ENCODE measurements around the gene PTPRO. TPM values are rescaled to one million over a fixed set of nuclear protein-coding genes. Genes with fewer than 3 reads are reported as not detected.

PTPRO gene
- polyA plus RNA-seq, 2 donors = 0.13 to 0.14 TPM

GRCh38 chr12:15468911-15469310, 146.6 kb downstream of the PTPRO start:
- H3K36me3 ChIP-seq (ENCODE audit: control insufficient read depth in 2 of 2, insufficient read depth in 2 of 2, low read length in 1 of 2) = no peaks in the 10 kb centered on the region
- WGBS, 2 donors = 60 to 62% methylated on average over 2 of the region's 2 CpGs
- H3K4me3 ChIP-seq (ENCODE audit: low read depth in 1 of 2, low read length in 2 of 2) = no peak overlapping the region
- H3K27me3 ChIP-seq (ENCODE audit: control insufficient read depth in 1 of 2, insufficient read depth in 2 of 2, low read length in 2 of 2) = no peaks in the 10 kb centered on the region
- no peak overlapping the region for H3K27ac ChIP-seq (ENCODE audit: low read depth in 2 of 2, low read length in 1 of 2)
- no peaks in the 10 kb centered on the region for H3K4me1 ChIP-seq (ENCODE audit: control insufficient read depth in 2 of 2, insufficient read depth in 2 of 2, low read length in 1 of 2)
- H3K9me3 ChIP-seq (ENCODE audit: control insufficient read depth in 2 of 2, insufficient read depth in 1 of 2, low read depth in 1 of 2, low read length in 1 of 2) = no peaks in the 10 kb centered on the region

GRCh38 chr12:15469356-15469755, 147.0 kb downstream of the PTPRO start:
- no peaks in the 10 kb centered on the region for H3K36me3 ChIP-seq (ENCODE audit: control insufficient read depth in 2 of 2, insufficient read depth in 2 of 2, low read length in 1 of 2)
- H3K27me3 ChIP-seq (ENCODE audit: control insufficient read depth in 1 of 2, insufficient read depth in 2 of 2, low read length in 2 of 2) = no peaks in the 10 kb centered on the region
- H3K9me3 ChIP-seq (ENCODE audit: control insufficient read depth in 2 of 2, insufficient read depth in 1 of 2, low read depth in 1 of 2, low read length in 1 of 2) = peaks cover 0 to 3% of the 10 kb centered on the region in 2 donors
- H3K4me3 ChIP-seq (ENCODE audit: low read depth in 1 of 2, low read length in 2 of 2) = no peak overlapping the region
- no peak overlapping the region for H3K27ac ChIP-seq (ENCODE audit: low read depth in 2 of 2, low read length in 1 of 2)
- no peaks in the 10 kb centered on the region for H3K4me1 ChIP-seq (ENCODE audit: control insufficient read depth in 2 of 2, insufficient read depth in 2 of 2, low read length in 1 of 2)
- 47 to 54% methylated on average over 4 of the region's 4 CpGs for WGBS, 2 donors

GRCh38 chr12:15472036-15472435, 149.7 kb downstream of the PTPRO start:
- 38 to 41% methylated on average over 2 of the region's 2 CpGs for WGBS, 2 donors
- no peaks in the 10 kb centered on the region for H3K36me3 ChIP-seq (ENCODE audit: control insufficient read depth in 2 of 2, insufficient read depth in 2 of 2, low read length in 1 of 2)
- peaks cover 0 to 3% of the 10 kb centered on the region in 2 donors for H3K9me3 ChIP-seq (ENCODE audit: control insufficient read depth in 2 of 2, insufficient read depth in 1 of 2, low read depth in 1 of 2, low read length in 1 of 2)
- no peaks in the 10 kb centered on the region for H3K27me3 ChIP-seq (ENCODE audit: control insufficient read depth in 1 of 2, insufficient read depth in 2 of 2, low read length in 2 of 2)
- H3K27ac ChIP-seq (ENCODE audit: low read depth in 2 of 2, low read length in 1 of 2) = no peak overlapping the region
- no peaks in the 10 kb centered on the region for H3K4me1 ChIP-seq (ENCODE audit: control insufficient read depth in 2 of 2, insufficient read depth in 2 of 2, low read length in 1 of 2)
- no peak overlapping the region for H3K4me3 ChIP-seq (ENCODE audit: low read depth in 1 of 2, low read length in 2 of 2)

GRCh38 chr12:15474766-15475165, 152.5 kb downstream of the PTPRO start:
- WGBS, 2 donors = 83 to 87% methylated on average over 6 of the region's 6 CpGs

GRCh38 chr12:15477761-15478160, 155.5 kb downstream of the PTPRO start:
- Histone ChIP-seq H3K27ac (ENCODE audit: low read depth in 2 of 2, low read length in 1 of 2) (no peak overlapping the region), H3K9me3 (ENCODE audit: control insufficient read depth in 2 of 2, insufficient read depth in 1 of 2, low read depth in 1 of 2, low read length in 1 of 2) (peaks cover 0 to 3% of the 10 kb centered on the region in 2 donors), H3K27me3 (ENCODE audit: control insufficient read depth in 1 of 2, insufficient read depth in 2 of 2, low read length in 2 of 2) (no peaks in the 10 kb centered on the region), H3K4me1 (ENCODE audit: control insufficient read depth in 2 of 2, insufficient read depth in 2 of 2, low read length in 1 of 2) (no peaks in the 10 kb centered on the region), H3K36me3 (ENCODE audit: control insufficient read depth in 2 of 2, insufficient read depth in 2 of 2, low read length in 1 of 2) (no peaks in the 10 kb centered on the region), H3K4me3 (ENCODE audit: low read depth in 1 of 2, low read length in 2 of 2) (no peak overlapping the region)
- WGBS, 2 donors = 88 to 90% methylated on average over 1 of the region's 1 CpG

More at GRCh38 chr12:15474766-15475165, 152.5 kb downstream of the PTPRO start:
- no peaks in the 10 kb centered on the region for H3K36me3 ChIP-seq (ENCODE audit: control insufficient read depth in 2 of 2, insufficient read depth in 2 of 2, low read length in 1 of 2)
- peaks cover 0 to 3% of the 10 kb centered on the region in 2 donors for H3K9me3 ChIP-seq (ENCODE audit: control insufficient read depth in 2 of 2, insufficient read depth in 1 of 2, low read depth in 1 of 2, low read length in 1 of 2)
- H3K27me3 ChIP-seq (ENCODE audit: control insufficient read depth in 1 of 2, insufficient read depth in 2 of 2, low read length in 2 of 2) = no peaks in the 10 kb centered on the region
- H3K4me3 ChIP-seq (ENCODE audit: low read depth in 1 of 2, low read length in 2 of 2) = no peak overlapping the region
- no peak overlapping the region for H3K27ac ChIP-seq (ENCODE audit: low read depth in 2 of 2, low read length in 1 of 2)
- H3K4me1 ChIP-seq (ENCODE audit: control insufficient read depth in 2 of 2, insufficient read depth in 2 of 2, low read length in 1 of 2) = no peaks in the 10 kb centered on the region

GRCh38 chr12:15481846-15482245, 159.5 kb downstream of the PTPRO start:
- Histone ChIP-seq H3K27ac (ENCODE audit: low read depth in 2 of 2, low read length in 1 of 2) (no peak overlapping the region), H3K36me3 (ENCODE audit: control insufficient read depth in 2 of 2, insufficient read depth in 2 of 2, low read length in 1 of 2) (no peaks in the 10 kb centered on the region), H3K4me1 (ENCODE audit: control insufficient read depth in 2 of 2, insufficient read depth in 2 of 2, low read length in 1 of 2) (no peaks in the 10 kb centered on the region), H3K9me3 (ENCODE audit: control insufficient read depth in 2 of 2, insufficient read depth in 1 of 2, low read depth in 1 of 2, low read length in 1 of 2) (no peaks in the 10 kb centered on the region), H3K4me3 (ENCODE audit: low read depth in 1 of 2, low read length in 2 of 2) (no peak overlapping the region), H3K27me3 (ENCODE audit: control insufficient read depth in 1 of 2, insufficient read depth in 2 of 2, low read length in 2 of 2) (no peaks in the 10 kb centered on the region)
- 57 to 73% methylated on average over 2 of the region's 2 CpGs for WGBS, 2 donors

GRCh38 chr12:15485466-15485865, 163.2 kb downstream of the PTPRO start:
- Histone ChIP-seq H3K4me3 (ENCODE audit: low read depth in 1 of 2, low read length in 2 of 2) (no peak overlapping the region), H3K36me3 (ENCODE audit: control insufficient read depth in 2 of 2, insufficient read depth in 2 of 2, low read length in 1 of 2) (no peaks in the 10 kb centered on the region), H3K27me3 (ENCODE audit: control insufficient read depth in 1 of 2, insufficient read depth in 2 of 2, low read length in 2 of 2) (no peaks in the 10 kb centered on the region), H3K4me1 (ENCODE audit: control insufficient read depth in 2 of 2, insufficient read depth in 2 of 2, low read length in 1 of 2) (no peaks in the 10 kb centered on the region), H3K9me3 (ENCODE audit: control insufficient read depth in 2 of 2, insufficient read depth in 1 of 2, low read depth in 1 of 2, low read length in 1 of 2) (no peaks in the 10 kb centered on the region), H3K27ac (ENCODE audit: low read depth in 2 of 2, low read length in 1 of 2) (no peak overlapping the region)
- 89 to 90% methylated on average over 3 of the region's 3 CpGs for WGBS, 2 donors

GRCh38 chr12:15486859-15487258, 164.6 kb downstream of the PTPRO start:
- no peak overlapping the region for H3K4me3 ChIP-seq (ENCODE audit: low read depth in 1 of 2, low read length in 2 of 2)
- no peaks in the 10 kb centered on the region for H3K4me1 ChIP-seq (ENCODE audit: control insufficient read depth in 2 of 2, insufficient read depth in 2 of 2, low read length in 1 of 2)
- H3K27me3 ChIP-seq (ENCODE audit: control insufficient read depth in 1 of 2, insufficient read depth in 2 of 2, low read length in 2 of 2) = no peaks in the 10 kb centered on the region
- no peak overlapping the region for H3K27ac ChIP-seq (ENCODE audit: low read depth in 2 of 2, low read length in 1 of 2)
- no peaks in the 10 kb centered on the region for H3K9me3 ChIP-seq (ENCODE audit: control insufficient read depth in 2 of 2, insufficient read depth in 1 of 2, low read depth in 1 of 2, low read length in 1 of 2)
- WGBS, 2 donors = 81 to 82% methylated on average over 6 of the region's 6 CpGs
- H3K36me3 ChIP-seq (ENCODE audit: control insufficient read depth in 2 of 2, insufficient read depth in 2 of 2, low read length in 1 of 2) = no peaks in the 10 kb centered on the region

GRCh38 chr12:15488481-15488880, 166.2 kb downstream of the PTPRO start:
- Histone ChIP-seq H3K4me3 (ENCODE audit: low read depth in 1 of 2, low read length in 2 of 2) (no peak overlapping the region), H3K27ac (ENCODE audit: low read depth in 2 of 2, low read length in 1 of 2) (no peak overlapping the region), H3K9me3 (ENCODE audit: control insufficient read depth in 2 of 2, insufficient read depth in 1 of 2, low read depth in 1 of 2, low read length in 1 of 2) (no peaks in the 10 kb centered on the region), H3K4me1 (ENCODE audit: control insufficient read depth in 2 of 2, insufficient read depth in 2 of 2, low read length in 1 of 2) (no peaks in the 10 kb centered on the region), H3K36me3 (ENCODE audit: control insufficient read depth in 2 of 2, insufficient read depth in 2 of 2, low read length in 1 of 2) (no peaks in the 10 kb centered on the region), H3K27me3 (ENCODE audit: control insufficient read depth in 1 of 2, insufficient read depth in 2 of 2, low read length in 2 of 2) (no peaks in the 10 kb centered on the region)

GRCh38 chr12:15494329-15495046, 172.2 kb downstream of the PTPRO start:
- WGBS, 2 donors = 29 to 45% methylated on average over 4 of the region's 4 CpGs
- H3K9me3 ChIP-seq (ENCODE audit: control insufficient read depth in 2 of 2, insufficient read depth in 1 of 2, low read depth in 1 of 2, low read length in 1 of 2) = no peaks in the 10 kb centered on the region
- no peak overlapping the region for H3K27ac ChIP-seq (ENCODE audit: low read depth in 2 of 2, low read length in 1 of 2)
- H3K27me3 ChIP-seq (ENCODE audit: control insufficient read depth in 1 of 2, insufficient read depth in 2 of 2, low read length in 2 of 2) = peaks cover 0 to 3% of the 10 kb centered on the region in 2 donors
- no peak overlapping the region for H3K4me3 ChIP-seq (ENCODE audit: low read depth in 1 of 2, low read length in 2 of 2)
- no peaks in the 10 kb centered on the region for H3K4me1 ChIP-seq (ENCODE audit: control insufficient read depth in 2 of 2, insufficient read depth in 2 of 2, low read length in 1 of 2)
- no peaks in the 10 kb centered on the region for H3K36me3 ChIP-seq (ENCODE audit: control insufficient read depth in 2 of 2, insufficient read depth in 2 of 2, low read length in 1 of 2)
